AG04450 (cell line): ENCODE data around the gene AGPAT4. TPM values are rescaled to one million over a fixed set of nuclear protein-coding genes. Genes with fewer than 3 reads are reported as not detected.

Experiments used
- CTCF ChIA-PET: fragments of 300-600, 350-600 bp; formaldehyde crosslinking; extraction: SDS; loops from one replicate; lab custom pipeline; 2022; ENCODE audit warnings: antibody characterized with exemption, inconsistent platforms; lab: Charles Lee
- POLR2A ChIA-PET: fragments of 350-600 bp; formaldehyde crosslinking; extraction: SDS; loops from one replicate; lab custom pipeline; 2021; ENCODE audit warnings: antibody characterized with exemption, inconsistent platforms; lab: Yijun Ruan, JAX
- DNase-seq: peaks from one replicate; pipeline ENCODE4 v3.0.0-alpha.2; 2011; ENCODE audit warnings: low read depth, low spot score
- H3K27ac ChIP-seq: one replicate; pipeline ENCODE4 v1.5.1; 2012; ENCODE audit warnings: low read depth, low read length, control low read depth
- H3K27me3 ChIP-seq: one replicate; pipeline ENCODE4 v1.6.0; 2012; ENCODE audit warnings: low read length; ENCODE audit not compliant: control insufficient read depth, insufficient read depth
- H3K4me3 ChIP-seq: 2 replicates; pipeline ENCODE4 v1.5.1; 2011; ENCODE audit warnings: mild to moderate bottlenecking, low read depth, low read length, control low read depth
- H3K9me3 ChIP-seq: 2 replicates; pipeline ENCODE4 v1.5.1; 2012; ENCODE audit warnings: low read length; ENCODE audit not compliant: control insufficient read depth, insufficient read depth
- polyA plus RNA-seq: library from polyadenylated mRNA; depleted of rRNA; stranded (reverse); fragments of >200 nt; gene quantifications from 2 replicates; pipeline ENCODE4 v1.2.3, GENCODE V29; 2011
- TF ChIP-seq, protein P1 (sequence below): IDR thresholded peaks from 2 replicates; pipeline ENCODE4 v1.5.1; 2011; ENCODE audit warnings: low read depth, low read length, control low read depth, inconsistent platforms

The AGPAT4 gene
- polyA plus RNA-seq, 1 experiment = 10.0 TPM

DNA sequence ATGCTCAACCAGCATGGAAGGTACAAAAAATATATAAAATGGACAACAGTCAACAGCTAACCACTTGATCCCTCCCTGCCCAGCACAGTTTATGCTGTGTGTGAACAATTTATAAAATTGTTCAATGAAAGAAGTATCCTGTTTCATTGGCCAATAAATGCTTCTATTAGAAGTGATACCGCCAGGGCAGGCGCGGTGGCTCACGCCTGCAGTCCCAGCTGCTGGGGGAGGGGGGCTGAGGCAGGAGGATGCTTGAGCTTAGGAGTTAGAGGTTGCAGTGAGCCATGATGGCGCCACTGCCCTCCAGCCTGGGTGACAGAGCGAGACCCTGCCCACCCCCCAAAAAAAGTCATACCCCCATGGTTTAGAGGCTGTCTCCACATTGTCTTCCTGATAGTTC lies 4.6 kb downstream of the AGPAT4 start:
- Histone ChIP-seq H3K27me3 (no peaks in the 10 kb centered on the region), H3K27ac (no peak overlapping the region), H3K9me3 (no peaks in the 10 kb centered on the region), H3K4me3 (no peak overlapping the region)
- TF ChIP-seq, protein P1, sequence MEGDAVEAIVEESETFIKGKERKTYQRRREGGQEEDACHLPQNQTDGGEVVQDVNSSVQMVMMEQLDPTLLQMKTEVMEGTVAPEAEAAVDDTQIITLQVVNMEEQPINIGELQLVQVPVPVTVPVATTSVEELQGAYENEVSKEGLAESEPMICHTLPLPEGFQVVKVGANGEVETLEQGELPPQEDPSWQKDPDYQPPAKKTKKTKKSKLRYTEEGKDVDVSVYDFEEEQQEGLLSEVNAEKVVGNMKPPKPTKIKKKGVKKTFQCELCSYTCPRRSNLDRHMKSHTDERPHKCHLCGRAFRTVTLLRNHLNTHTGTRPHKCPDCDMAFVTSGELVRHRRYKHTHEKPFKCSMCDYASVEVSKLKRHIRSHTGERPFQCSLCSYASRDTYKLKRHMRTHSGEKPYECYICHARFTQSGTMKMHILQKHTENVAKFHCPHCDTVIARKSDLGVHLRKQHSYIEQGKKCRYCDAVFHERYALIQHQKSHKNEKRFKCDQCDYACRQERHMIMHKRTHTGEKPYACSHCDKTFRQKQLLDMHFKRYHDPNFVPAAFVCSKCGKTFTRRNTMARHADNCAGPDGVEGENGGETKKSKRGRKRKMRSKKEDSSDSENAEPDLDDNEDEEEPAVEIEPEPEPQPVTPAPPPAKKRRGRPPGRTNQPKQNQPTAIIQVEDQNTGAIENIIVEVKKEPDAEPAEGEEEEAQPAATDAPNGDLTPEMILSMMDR = no peak
- ChIA-PET POLR2A (no interaction called here), CTCF (interaction anchor here (2.1 kb wide), 1 partner anchor 102 kb away, joined by 7 read pairs; no protein-coding TSS in a partner anchor)
- no peak for DNase-seq

DNA sequence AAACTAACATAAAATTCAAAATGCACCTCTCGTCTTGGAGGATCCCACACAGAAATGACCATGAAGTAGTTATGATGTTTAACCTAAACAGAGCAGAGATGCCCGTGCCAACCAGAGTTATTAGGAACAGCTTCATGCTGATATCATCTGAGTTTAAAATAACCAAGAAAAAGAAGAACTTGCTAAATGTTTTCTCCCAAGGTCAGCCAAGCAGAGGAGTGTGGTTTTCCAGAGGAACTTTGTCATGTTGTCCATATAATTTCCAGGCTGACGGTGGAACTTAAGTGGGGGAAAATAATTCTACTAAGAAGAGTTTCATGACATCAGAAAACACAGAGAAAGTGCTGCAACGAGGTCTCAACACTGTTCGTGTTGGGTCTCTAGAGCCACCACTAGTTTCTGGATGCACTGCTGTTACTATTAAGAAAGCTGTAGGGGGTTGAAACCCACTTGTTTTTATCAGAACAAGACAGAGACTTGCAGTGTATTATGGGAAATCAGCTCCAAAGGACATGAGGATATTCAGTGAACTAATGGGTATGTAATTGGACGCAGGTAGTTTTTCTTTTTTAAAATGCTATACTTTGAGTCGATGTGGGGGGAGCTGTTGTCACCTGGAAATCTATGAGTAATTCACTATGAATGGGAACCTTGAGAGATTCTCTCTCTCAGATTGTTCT lies 5.2 kb downstream of the AGPAT4 start:
- Histone ChIP-seq H3K4me3 (no peak overlapping the region), H3K27me3 (no peaks in the 10 kb centered on the region), H3K9me3 (no peaks in the 10 kb centered on the region), H3K27ac (no peak overlapping the region)
- ChIA-PET CTCF (interaction anchor here (2.1 kb wide), 1 partner anchor 102 kb away, joined by 7 read pairs; no protein-coding TSS in a partner anchor), POLR2A (no interaction called here)
- TF ChIP-seq, protein P1 = no peak
- DNase-seq = no peak

DNA sequence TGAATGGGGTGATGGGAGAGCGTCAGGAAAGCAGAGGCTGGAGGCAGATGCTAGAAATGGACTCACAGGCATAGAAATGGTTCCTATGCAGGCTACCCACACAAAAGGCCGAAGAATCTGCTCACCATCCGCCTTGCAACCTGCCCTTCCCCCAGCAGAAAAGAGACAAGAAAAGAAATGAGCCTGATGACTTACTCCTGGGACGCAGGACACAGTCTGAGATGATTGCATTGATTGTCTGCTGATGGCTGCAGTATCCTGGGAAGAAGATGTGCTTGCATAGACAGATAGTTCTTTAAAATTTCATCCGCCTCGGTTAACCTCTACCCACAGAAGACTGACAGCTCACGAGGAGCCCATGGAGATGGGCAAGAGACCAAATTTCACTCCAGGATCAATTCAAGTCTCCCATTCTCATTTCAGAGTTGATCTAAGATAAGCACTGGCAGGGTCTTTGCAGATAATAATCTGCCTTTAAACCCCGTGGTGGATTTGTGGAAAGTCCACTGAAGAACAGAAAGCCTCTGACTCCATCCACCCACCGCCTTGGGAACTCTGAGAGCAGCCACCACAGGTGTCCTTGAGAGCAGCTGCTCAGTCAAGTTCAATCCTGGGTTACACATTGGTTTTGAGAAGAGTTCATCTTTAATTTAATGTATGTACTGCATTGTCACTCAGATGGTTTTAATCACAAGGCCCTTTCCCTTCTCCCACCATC lies 7.2 kb downstream of the AGPAT4 start:
- TF ChIP-seq, protein P1 = no peak
- ChIA-PET CTCF (no interaction called here), POLR2A (no interaction called here)
- Histone ChIP-seq H3K27ac (no peak overlapping the region), H3K27me3 (no peaks in the 10 kb centered on the region), H3K9me3 (no peaks in the 10 kb centered on the region), H3K4me3 (no peak overlapping the region)
- DNase-seq = no peak

DNA sequence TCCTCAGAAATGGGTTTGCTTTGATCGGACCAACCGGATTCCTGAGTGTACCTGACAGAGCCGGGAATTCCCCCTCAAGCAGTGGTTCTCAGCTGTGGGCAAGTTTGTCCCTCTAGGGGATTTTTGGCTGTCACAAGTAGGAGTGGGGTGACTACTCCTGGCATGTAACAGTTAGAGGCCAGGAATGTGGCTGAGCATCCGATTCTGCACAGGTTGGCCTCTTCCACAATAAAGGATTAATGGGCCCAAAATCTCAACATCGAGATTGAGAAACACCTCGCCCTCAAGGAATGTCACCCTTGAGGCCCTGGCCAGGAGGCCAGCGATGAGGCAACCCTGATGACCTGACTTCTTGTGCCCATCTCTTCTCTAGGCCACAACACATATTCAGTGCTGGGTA lies 7.9 kb downstream of the AGPAT4 start:
- POLR2A ChIA-PET = no interaction called here
- CTCF ChIA-PET = no interaction called here
- Histone ChIP-seq H3K27ac (no peak overlapping the region), H3K4me3 (no peak overlapping the region), H3K27me3 (no peaks in the 10 kb centered on the region), H3K9me3 (no peaks in the 10 kb centered on the region)
- DNase-seq = no peak
- TF ChIP-seq, protein P1 = no peak

DNA sequence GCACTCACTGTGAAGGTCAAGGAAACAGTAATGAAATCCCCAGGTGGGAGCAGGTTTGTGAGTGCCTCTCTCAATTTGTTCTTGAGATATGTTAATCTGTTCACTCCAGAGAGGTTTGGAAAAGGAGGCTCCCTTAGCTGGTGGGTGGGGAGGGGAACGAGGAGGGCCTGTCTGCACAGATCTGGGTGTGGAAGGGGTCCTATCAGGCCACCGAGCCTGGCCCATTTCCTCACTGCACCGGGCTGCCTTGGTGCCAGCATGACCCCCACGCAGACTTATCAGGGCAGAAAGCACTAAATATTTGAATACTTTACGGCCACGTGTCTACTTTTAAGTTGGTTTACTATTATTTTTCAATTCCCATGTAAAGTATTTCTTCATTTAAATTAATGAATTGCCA lies 8.3 kb downstream of the AGPAT4 start:
- TF ChIP-seq, protein P1 = no peak
- Histone ChIP-seq H3K9me3 (no peaks in the 10 kb centered on the region), H3K27ac (no peak overlapping the region), H3K27me3 (no peaks in the 10 kb centered on the region), H3K4me3 (no peak overlapping the region)
- DNase-seq = no peak
- POLR2A ChIA-PET = no interaction called here
- CTCF ChIA-PET = no interaction called here
